H1 (cell line): Measurements from ENCODE around the gene CUX1.

ENCODE experiments used
- CTCF ChIP-seq, 3 experiments: IDR thresholded peaks; 1 replicate in 2 of 3; 2 replicates in 1 of 3; pipeline versions ENCODE4 v1.5.1 to v1.6.1; 2011; ENCODE audit warnings: low read length in 3 of 3, mild to moderate bottlenecking in 3 of 3, inconsistent platforms in 2 of 3, low read depth in 1 of 3, moderate library complexity in 1 of 3; ENCODE audit not compliant: insufficient read depth in 1 of 3; ENCODE audit errors: control extremely low read depth in 1 of 3
- SP4 ChIP-seq: IDR thresholded peaks from 2 replicates; pipeline ENCODE4 v1.6.1; 2012; ENCODE audit warnings: low read length, inconsistent platforms
- TAF7 ChIP-seq: optimal IDR thresholded peaks from 2 replicates; pipeline ENCODE3; 2011; ENCODE audit warnings: low read depth, mild to moderate bottlenecking, inconsistent platforms, low read length, moderate library complexity, borderline replicate concordance

DNA sequence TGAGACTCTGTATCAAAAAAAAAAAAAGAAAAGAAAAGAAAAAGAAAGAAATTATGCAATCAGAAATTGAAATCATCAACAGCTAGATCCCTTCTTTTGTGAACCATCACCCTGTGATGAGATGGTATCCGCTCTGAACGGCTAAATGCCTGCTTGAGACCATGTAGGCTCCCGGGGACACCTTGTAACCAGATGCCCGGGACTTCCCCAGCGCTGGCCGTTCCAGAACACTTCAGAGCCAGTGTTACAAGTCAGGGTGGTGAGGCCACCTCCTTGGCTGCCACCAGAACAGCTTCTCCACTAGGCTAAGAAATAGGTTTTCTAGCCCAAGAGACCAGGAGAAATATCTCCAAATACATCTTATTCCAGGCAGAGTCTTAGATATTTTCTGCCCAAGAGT, 349.8 kb downstream of the CUX1 start:
- TF ChIP-seq TAF7 = no peak
- TF ChIP-seq CTCF (IDR thresholded peaks at IDR 0.05; ENCODE audit: control extremely low read depth in 1 of 3, insufficient read depth in 1 of 3, low read depth in 1 of 3, low read length in 3 of 3) = no peak
- no peak for TF ChIP-seq SP4
